AG08395 (cell line): ENCODE data around the gene SLC1A2.
A peak's percentile ranks its signal among the peaks of the same experiment; 100 is the strongest.

ENCODE experiments used
- DNase-seq: peaks from one replicate; pipeline ENCODE4 v3.0.0; 2012; ENCODE audit warnings: mixed read lengths, low spot score

The SLC1A2 gene

GRCh38 chr11:35271031-35271430 is 148.3 kb downstream of the SLC1A2 start:
- no peak for DNase-seq

GRCh38 chr11:35270342-35270741 is 149.0 kb downstream of the SLC1A2 start:
- no peak for DNase-seq

GRCh38 chr11:35267504-35267903 is 151.9 kb downstream of the SLC1A2 start:
- DNase-seq, result peak; percentile 61

GRCh38 chr11:35265755-35266454 is 153.5 kb downstream of the SLC1A2 start:
- no peak for DNase-seq

GRCh38 chr11:35262735-35263134 is 156.6 kb downstream of the SLC1A2 start:
- no peak for DNase-seq

GRCh38 chr11:35262056-35262455 is 157.3 kb downstream of the SLC1A2 start:
- DNase-seq, result no peak

GRCh38 chr11:35261197-35261596 is 158.2 kb downstream of the SLC1A2 start:
- no peak for DNase-seq

- DNase-seq, result peak; percentile 85
These were observed 158.9 kb downstream of the SLC1A2 start for GRCh38 chr11:35260342-35260985.

GRCh38 chr11:35259529-35259928 is 159.8 kb downstream of the SLC1A2 start:
- DNase-seq, result no peak

GRCh38 chr11:35257281-35257680 is 162.1 kb downstream of the SLC1A2 start:
- no peak for DNase-seq

GRCh38 chr11:35256296-35256695 is 163.1 kb downstream of the SLC1A2 start:
- no peak for DNase-seq

- no peak for DNase-seq
These were observed 163.8 kb downstream of the SLC1A2 start for GRCh38 chr11:35255514-35255913.

- peak; percentile 60 for DNase-seq
These were observed 166.1 kb downstream of the SLC1A2 start for GRCh38 chr11:35253237-35253636.

GRCh38 chr11:35250621-35251020 is 168.7 kb downstream of the SLC1A2 start:
- no peak for DNase-seq

GRCh38 chr11:35250192-35250591 is 169.2 kb downstream of the SLC1A2 start:
- DNase-seq, result no peak

GRCh38 chr11:35248558-35249323 is 170.6 kb downstream of the SLC1A2 start:
- DNase-seq, result no peak

- DNase-seq, result no peak
These were observed 171.5 kb downstream of the SLC1A2 start for GRCh38 chr11:35247863-35248262.

- DNase-seq, result no peak
These were observed 171.9 kb downstream of the SLC1A2 start for GRCh38 chr11:35247428-35247827.

GRCh38 chr11:35246745-35247144 is 172.6 kb downstream of the SLC1A2 start:
- peak; percentile 70 for DNase-seq

GRCh38 chr11:35245786-35246185 is 173.6 kb downstream of the SLC1A2 start:
- DNase-seq, result no peak

- no peak for DNase-seq
These were observed 174.3 kb downstream of the SLC1A2 start for GRCh38 chr11:35245056-35245455.

- DNase-seq, result no peak
These were observed 175.6 kb downstream of the SLC1A2 start for GRCh38 chr11:35243774-35244173.
